GM12892 (cell line): ENCODE results near the gene OTOGL.

Experiments
- POLR2A ChIP-seq: IDR thresholded peaks from 2 replicates; pipeline ENCODE4 v1.6.1; 2011; ENCODE audit warnings: low read depth, low read length, control low read depth
- POLR2AphosphoS5 ChIP-seq: IDR thresholded peaks from 2 replicates; pipeline ENCODE4 v1.6.1; 2011; ENCODE audit warnings: low read depth, low read length, control low read depth
- TAF1 ChIP-seq: IDR thresholded peaks from 2 replicates; pipeline ENCODE4 v1.6.1; 2011; ENCODE audit warnings: low read depth, mild to moderate bottlenecking, control low read depth, low read length, borderline replicate concordance

DNA sequence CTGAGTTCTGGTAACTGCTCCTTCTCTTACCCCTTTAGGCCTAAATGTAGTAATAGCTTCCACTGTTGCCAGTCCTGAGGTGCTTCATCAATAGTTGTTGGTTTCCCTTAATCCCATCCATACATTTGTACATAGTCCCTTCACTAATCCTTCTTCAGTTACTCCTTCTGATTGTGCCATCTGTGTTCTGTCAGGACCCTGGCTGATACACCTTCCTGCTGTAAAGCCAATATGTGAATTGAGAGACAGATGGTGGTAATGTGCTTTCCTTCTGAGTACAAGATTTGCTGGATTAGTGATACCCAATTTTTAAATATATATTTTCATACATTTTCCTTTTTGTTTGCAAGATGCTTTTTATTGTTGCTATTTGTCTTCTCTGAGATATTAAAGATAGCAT lies 66.4 kb downstream of the OTOGL start:
- no peak for TF ChIP-seq TAF1
- TF ChIP-seq POLR2AphosphoS5, result no peak
- no peak for TF ChIP-seq POLR2A
